ENCODE measurements around the gene SULT2B1. TPM values are rescaled to one million over a fixed set of nuclear protein-coding genes. Genes with fewer than 3 reads are reported as not detected.
A peak's percentile ranks its signal among the peaks of the same experiment; 100 is the strongest.

SULT2B1 gene
- polyA plus RNA-seq, 1 experiment = 0.25 TPM

GRCh38 chr19:48619692-48620585 lies 68.0 kb downstream of the SULT2B1 start:
- Histone ChIP-seq H3K27me3 (ENCODE audit: control insufficient read depth, insufficient read depth, low read length) (no peaks in the 10 kb centered on the region), H3K4me3 (ENCODE audit: low read depth, low read length) (peak overlapping the region; percentile 94), H3K36me3 (ENCODE audit: control insufficient read depth, insufficient read depth, low read length) (peaks cover 24% of the 10 kb centered on the region)
- no peak for TF ChIP-seq CTCF (IDR thresholded peaks at IDR 0.05; ENCODE audit: insufficient read depth, low read depth, low read length)
- DNase-seq (ENCODE audit: low read depth) = no peak
- ChIA-PET CTCF (interaction anchor here (1.0 to 1.6 kb wide), 4 partner anchors 11 to 36 kb away, joined by 3 to 7 read pairs (median 4); partner anchors contain the start of gene CA11), POLR2A (interaction anchor here (0.8 to 0.9 kb wide), 2 partner anchors 9 to 14 kb away, joined by 3 read pairs; no protein-coding TSS in a partner anchor)

DNA sequence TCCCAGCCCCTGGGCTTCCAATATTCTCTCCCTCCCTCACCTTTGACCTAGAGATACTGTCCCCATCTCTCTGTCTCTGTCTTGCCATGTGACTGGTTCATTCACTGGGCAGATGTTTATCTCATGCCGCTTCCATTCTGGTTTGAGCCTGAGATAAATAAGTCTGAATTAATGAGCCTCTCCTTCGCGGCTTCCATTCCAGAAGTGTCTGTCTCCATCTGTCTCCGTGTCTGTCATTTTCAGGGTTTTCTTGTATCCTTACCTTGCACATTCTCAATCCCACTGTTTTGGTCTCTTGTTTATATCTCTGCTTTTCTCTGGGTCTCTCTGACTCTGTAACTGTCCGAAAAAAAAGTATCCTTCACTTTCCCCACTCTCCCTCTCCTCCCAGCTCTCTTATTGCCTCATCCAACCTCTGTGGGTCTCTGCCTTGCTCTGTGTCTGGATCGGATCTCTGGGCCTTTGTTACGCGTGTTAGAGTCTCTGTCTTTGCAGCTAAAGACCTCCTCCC lies 71.6 kb downstream of the SULT2B1 start:
- DNase-seq (ENCODE audit: low read depth) = no peak
- TF ChIP-seq CTCF (IDR thresholded peaks at IDR 0.05; ENCODE audit: insufficient read depth, low read depth, low read length) = no peak
- no peaks in the 10 kb centered on the region for H3K27me3 ChIP-seq (ENCODE audit: control insufficient read depth, insufficient read depth, low read length)
- peaks cover 2% of the 10 kb centered on the region for H3K36me3 ChIP-seq (ENCODE audit: control insufficient read depth, insufficient read depth, low read length)
- ChIA-PET CTCF (interaction anchor here (0.7 to 1.1 kb wide), 3 partner anchors 10 to 22 kb away, joined by 3 to 9 read pairs (median 4); partner anchors contain the start of gene CA11), POLR2A (interaction anchor here (0.6 to 0.7 kb wide), 3 partner anchors 9 to 244 kb away, joined by 3 to 6 read pairs (median 5); no protein-coding TSS in a partner anchor)
- peak overlapping the region; percentile 28 for H3K4me3 ChIP-seq (ENCODE audit: low read depth, low read length)

DNA sequence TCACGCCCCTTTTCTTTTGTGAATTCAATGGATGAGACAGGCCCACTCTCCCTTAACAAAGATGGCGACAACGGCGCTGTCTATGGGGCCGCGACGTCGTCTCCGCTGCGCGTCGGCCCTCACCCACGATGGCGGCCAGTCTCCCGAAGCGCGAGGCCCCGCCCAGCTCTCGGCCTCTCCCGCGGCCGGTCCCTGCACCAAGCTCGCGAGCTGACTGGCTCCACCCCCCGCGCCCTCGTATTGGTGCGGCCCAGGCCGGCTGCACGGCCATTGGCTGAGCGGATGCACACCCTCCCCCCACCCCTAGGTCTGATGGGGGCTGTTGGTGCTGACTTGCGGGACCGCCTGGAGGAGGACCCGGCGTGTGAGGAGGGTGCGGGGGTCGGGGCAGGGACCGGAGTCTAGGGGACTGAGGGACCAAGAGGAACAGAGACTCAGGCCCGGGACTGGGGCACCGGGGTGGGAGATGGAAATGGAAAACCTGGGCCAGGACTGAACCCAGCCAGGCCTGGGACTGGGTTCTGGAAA lies 72.2 kb downstream of the SULT2B1 start:
- peak; percentile 81 for DNase-seq (ENCODE audit: low read depth)
- CTCF ChIA-PET = interaction anchor here (0.7 to 1.1 kb wide), 3 partner anchors 10 to 22 kb away, joined by 3 to 9 read pairs (median 4); partner anchors contain the start of gene CA11
- no peaks in the 10 kb centered on the region for H3K27me3 ChIP-seq (ENCODE audit: control insufficient read depth, insufficient read depth, low read length)
- H3K36me3 ChIP-seq (ENCODE audit: control insufficient read depth, insufficient read depth, low read length) = peaks cover 2% of the 10 kb centered on the region
- POLR2A ChIA-PET = interaction anchor here (0.6 to 0.7 kb wide), 3 partner anchors 10 to 243 kb away, joined by 3 to 6 read pairs (median 5); no protein-coding TSS in a partner anchor
- peak overlapping the region; percentile 50 for H3K4me3 ChIP-seq (ENCODE audit: low read depth, low read length)
- TF ChIP-seq CTCF (IDR thresholded peaks at IDR 0.05; ENCODE audit: insufficient read depth, low read depth, low read length) = no peak

GRCh38 chr19:48624791-48625723 lies 73.1 kb downstream of the SULT2B1 start:
- Histone ChIP-seq H3K27me3 (ENCODE audit: control insufficient read depth, insufficient read depth, low read length) (no peaks in the 10 kb centered on the region), H3K4me3 (ENCODE audit: low read depth, low read length) (peak overlapping the region; percentile 50), H3K36me3 (ENCODE audit: control insufficient read depth, insufficient read depth, low read length) (peaks cover 4% of the 10 kb centered on the region)
- ChIA-PET POLR2A (no interaction called here), CTCF (no interaction called here)
- TF ChIP-seq CTCF (IDR thresholded peaks at IDR 0.05; ENCODE audit: insufficient read depth, low read depth, low read length) = no peak
- no peak for DNase-seq (ENCODE audit: low read depth)
